Caco-2 (cell line): Measurements from ENCODE around the gene FGF22. TPM values are rescaled to one million over a fixed set of nuclear protein-coding genes. Genes with fewer than 3 reads are reported as not detected.
"Not testable (repeated sequence)": the region's sequence is repeated elsewhere in the genome, so short reads cannot be mapped to it uniquely, and the experiment has no call there.

Experiments
- BruUV-seq: library from RNA; stranded (reverse); fragments of 400-500 nt; replicated peaks from 2 replicates; lab custom pipeline; 2021; lab: Mats Ljungman, UMichigan
- CTCF ChIA-PET: fragments of 300-600 bp; sonication (Branson Sonifier 250); formaldehyde crosslinking; loops from one replicate; lab custom pipeline; 2022; ENCODE audit warnings: antibody characterized with exemption; lab: Charles Lee
- POLR2A ChIA-PET: fragments of 300-600 bp; sonication (Branson Sonifier 250); formaldehyde crosslinking; loops from one replicate; lab custom pipeline; 2022; ENCODE audit warnings: antibody characterized with exemption; lab: Charles Lee
- DNase-seq, 2 experiments: peaks; one replicate each; pipeline versions ENCODE4 v3.0.0 to v3.0.0-alpha.2; 2020 to 2022
- H3K27me3 ChIP-seq: replicated peaks from 2 replicates; pipeline ENCODE4 v1.6.0; 2011; ENCODE audit warnings: low read length; ENCODE audit not compliant: control insufficient read depth, insufficient read depth
- H3K36me3 ChIP-seq: 2 replicates; pipeline ENCODE4 v1.5.1; 2011; ENCODE audit warnings: low read length; ENCODE audit not compliant: control insufficient read depth, insufficient read depth
- H3K4me1 ChIP-seq: fragments of 250-450 bp; sonication (Bioruptor Pico); 2 replicates; pipeline ENCODE4 v1.5.1; 2020; ENCODE audit warnings: mild to moderate bottlenecking
- H3K4me3 ChIP-seq: 2 replicates; pipeline ENCODE4 v1.5.1; 2011; ENCODE audit warnings: low read depth, mild to moderate bottlenecking, control low read depth, low read length
- H3K9me3 ChIP-seq: fragments of 250-450 bp; sonication (Bioruptor Pico); 2 replicates; pipeline ENCODE4 v1.5.1; 2020; ENCODE audit warnings: mild to moderate bottlenecking, moderate library complexity
- H3K27ac Mint-ChIP-seq: one replicate; pipeline ENCODE4 v1.8.0; 2022; ENCODE audit warnings: mixed read lengths; ENCODE audit not compliant: unreplicated experiment
- H3K27me3 Mint-ChIP-seq: one replicate; pipeline ENCODE4 v1.8.0; 2022; ENCODE audit warnings: mixed read lengths; ENCODE audit not compliant: insufficient read depth, unreplicated experiment
- H3K36me3 Mint-ChIP-seq: one replicate; pipeline ENCODE4 v1.8.0; 2022; ENCODE audit warnings: mild to moderate bottlenecking, mixed read lengths; ENCODE audit not compliant: insufficient read depth, unreplicated experiment
- H3K4me1 Mint-ChIP-seq: one replicate; pipeline ENCODE4 v1.8.0; 2022; ENCODE audit warnings: low read depth, mixed read lengths; ENCODE audit not compliant: unreplicated experiment
- H3K4me3 Mint-ChIP-seq: one replicate; pipeline ENCODE4 v1.8.0; 2022; ENCODE audit warnings: mild to moderate bottlenecking, moderate library complexity, mixed read lengths; ENCODE audit not compliant: unreplicated experiment
- H3K9me3 Mint-ChIP-seq: one replicate; pipeline ENCODE4 v1.8.0; 2022; ENCODE audit warnings: mixed read lengths; ENCODE audit not compliant: unreplicated experiment
- intact Hi-C: fragments of 100-400 bp; cut with micrococcal nuclease; formaldehyde crosslinking; loops from one replicate; pipeline ENCODE4 v1.10.0; 2022; ENCODE audit not compliant: unreplicated experiment
- total RNA-seq: library from RNA; stranded (reverse); gene quantifications from 2 replicates; pipeline ENCODE4 v1.2.3, GENCODE V29; 2022
- TF ChIP-seq, protein P1 (sequence below), 2 experiments: fragments of 200-600 bp in 1 of 2; IDR thresholded peaks; 1 replicate in 1 of 2; 2 replicates in 1 of 2; pipeline versions ENCODE4 v1.5.1 to v1.8.0; 2011 to 2022; ENCODE audit warnings: antibody characterized with exemption in 1 of 2, control low read depth in 1 of 2, inconsistent platforms in 1 of 2, low read depth in 1 of 2, low read length in 1 of 2, mild to moderate bottlenecking in 1 of 2, moderate library complexity in 1 of 2; ENCODE audit not compliant: insufficient read depth in 1 of 2, severe bottlenecking in 1 of 2, unreplicated experiment in 1 of 2

FGF22 gene
- total RNA-seq, 1 experiment from 2014 or later: 0.68 TPM

DNA sequence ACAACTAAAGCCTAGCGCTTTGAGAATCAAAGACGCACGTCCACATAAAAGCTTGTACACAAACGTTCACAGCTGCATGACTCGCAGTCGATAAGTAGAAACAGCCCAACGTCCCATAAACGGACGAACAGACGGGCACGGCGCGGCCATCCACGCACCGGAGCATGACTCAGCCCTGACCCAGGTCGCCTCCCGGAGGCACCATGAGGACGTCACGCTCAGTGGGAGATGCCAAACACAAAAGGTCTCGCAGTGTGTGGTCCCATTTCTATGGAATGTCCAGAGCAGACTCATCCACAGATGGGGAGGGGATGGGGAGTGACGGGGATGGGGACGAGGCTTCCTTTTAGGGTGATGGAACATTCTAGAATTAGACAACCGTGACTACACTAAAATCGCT, 15.7 kb upstream of the FGF22 start:
- no peak overlapping the region for H3K27ac Mint-ChIP-seq
- DNase-seq: no peak
- TF ChIP-seq, protein P1, sequence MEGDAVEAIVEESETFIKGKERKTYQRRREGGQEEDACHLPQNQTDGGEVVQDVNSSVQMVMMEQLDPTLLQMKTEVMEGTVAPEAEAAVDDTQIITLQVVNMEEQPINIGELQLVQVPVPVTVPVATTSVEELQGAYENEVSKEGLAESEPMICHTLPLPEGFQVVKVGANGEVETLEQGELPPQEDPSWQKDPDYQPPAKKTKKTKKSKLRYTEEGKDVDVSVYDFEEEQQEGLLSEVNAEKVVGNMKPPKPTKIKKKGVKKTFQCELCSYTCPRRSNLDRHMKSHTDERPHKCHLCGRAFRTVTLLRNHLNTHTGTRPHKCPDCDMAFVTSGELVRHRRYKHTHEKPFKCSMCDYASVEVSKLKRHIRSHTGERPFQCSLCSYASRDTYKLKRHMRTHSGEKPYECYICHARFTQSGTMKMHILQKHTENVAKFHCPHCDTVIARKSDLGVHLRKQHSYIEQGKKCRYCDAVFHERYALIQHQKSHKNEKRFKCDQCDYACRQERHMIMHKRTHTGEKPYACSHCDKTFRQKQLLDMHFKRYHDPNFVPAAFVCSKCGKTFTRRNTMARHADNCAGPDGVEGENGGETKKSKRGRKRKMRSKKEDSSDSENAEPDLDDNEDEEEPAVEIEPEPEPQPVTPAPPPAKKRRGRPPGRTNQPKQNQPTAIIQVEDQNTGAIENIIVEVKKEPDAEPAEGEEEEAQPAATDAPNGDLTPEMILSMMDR (IDR thresholded peaks at IDR 0.05; ENCODE audit: insufficient read depth in 1 of 2, low read depth in 1 of 2, low read length in 1 of 2, severe bottlenecking in 1 of 2, unreplicated experiment in 1 of 2): no peak
- POLR2A ChIA-PET: no interaction called here
- H3K4me1 ChIP-seq: no peaks in the 10 kb centered on the region
- CTCF ChIA-PET: no interaction called here
- H3K4me1 Mint-ChIP-seq: no peaks in the 10 kb centered on the region
- BruUV-seq: no TSS peak
- intact Hi-C loops: no loop called here
- H3K36me3 ChIP-seq: no peaks in the 10 kb centered on the region; the same call in 1 of the 2 replicates
- peaks cover 45% of the 10 kb centered on the region for H3K36me3 Mint-ChIP-seq
- H3K9me3 ChIP-seq: no peaks in the 10 kb centered on the region
- no peak overlapping the region for H3K4me3 Mint-ChIP-seq
- no peak overlapping the region for H3K4me3 ChIP-seq
- no peaks in the 10 kb centered on the region for H3K9me3 Mint-ChIP-seq
- H3K27me3 Mint-ChIP-seq: no peaks in the 10 kb centered on the region
- no peaks in the 10 kb centered on the region for H3K27me3 ChIP-seq

DNA sequence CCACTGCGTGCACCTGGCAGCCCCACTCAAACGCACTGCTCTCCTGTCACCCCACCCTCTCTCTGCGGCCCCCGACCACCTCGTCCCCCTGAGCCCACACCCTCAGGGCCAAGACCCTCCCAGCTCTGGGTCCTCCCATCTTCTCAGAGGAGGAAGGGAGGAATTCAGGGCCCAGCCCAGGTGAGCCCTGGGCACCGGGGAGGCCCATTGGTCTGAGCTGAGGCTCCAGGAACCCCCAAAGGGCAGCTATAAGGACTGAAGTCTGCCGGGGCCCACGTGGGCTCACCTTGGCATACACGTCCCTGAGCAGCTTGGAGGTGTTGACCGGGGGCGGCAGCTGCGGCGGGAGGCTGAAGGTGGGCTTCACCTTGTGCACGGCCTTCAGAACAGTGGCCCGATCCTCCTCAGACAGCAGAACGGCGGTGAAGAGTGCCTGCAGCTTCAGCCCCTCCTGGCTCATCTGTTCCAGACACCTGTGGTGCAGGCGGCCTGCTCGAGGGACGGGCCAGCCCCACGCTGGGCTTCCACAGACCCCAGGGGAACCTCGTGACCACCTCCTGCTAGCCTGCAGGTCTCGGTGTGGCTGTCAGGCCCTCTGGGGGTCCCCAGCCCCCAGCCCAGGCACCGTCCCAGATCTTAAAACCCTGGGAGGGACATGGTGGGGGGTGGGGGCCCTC, 15.1 kb upstream of the FGF22 start:
- BruUV-seq: no TSS peak
- H3K4me3 Mint-ChIP-seq: no peak overlapping the region
- H3K9me3 Mint-ChIP-seq: no peaks in the 10 kb centered on the region
- H3K4me1 ChIP-seq: no peaks in the 10 kb centered on the region
- H3K27ac Mint-ChIP-seq: no peak overlapping the region
- TF ChIP-seq, protein P1 (IDR thresholded peaks at IDR 0.05; ENCODE audit: insufficient read depth in 1 of 2, low read depth in 1 of 2, low read length in 1 of 2, severe bottlenecking in 1 of 2, unreplicated experiment in 1 of 2): no peak
- H3K27me3 Mint-ChIP-seq: no peaks in the 10 kb centered on the region
- no peaks in the 10 kb centered on the region; the same call in 1 of the 2 replicates for H3K36me3 ChIP-seq
- H3K4me3 ChIP-seq: no peak overlapping the region
- H3K4me1 Mint-ChIP-seq: no peaks in the 10 kb centered on the region
- no peak for DNase-seq
- ChIA-PET CTCF (no interaction called here), POLR2A (no interaction called here)
- H3K27me3 ChIP-seq: no peaks in the 10 kb centered on the region
- peaks cover 45% of the 10 kb centered on the region for H3K36me3 Mint-ChIP-seq
- intact Hi-C loops: no loop called here
- no peaks in the 10 kb centered on the region for H3K9me3 ChIP-seq

GRCh38 chr19:625257-625656, 14.4 kb upstream of the FGF22 start:
- CTCF ChIA-PET: no interaction called here
- Histone ChIP-seq H3K4me1 (no peaks in the 10 kb centered on the region), H3K27me3 (no peaks in the 10 kb centered on the region), H3K36me3 (no peaks in the 10 kb centered on the region; the same call in 1 of the 2 replicates), H3K4me3 (no peak overlapping the region), H3K9me3 (no peaks in the 10 kb centered on the region)
- no peaks in the 10 kb centered on the region for H3K4me1 Mint-ChIP-seq
- H3K36me3 Mint-ChIP-seq: peaks cover 39% of the 10 kb centered on the region
- no peak overlapping the region for H3K27ac Mint-ChIP-seq
- H3K9me3 Mint-ChIP-seq: no peaks in the 10 kb centered on the region
- POLR2A ChIA-PET: no interaction called here
- DNase-seq: no peak
- BruUV-seq: no TSS peak
- intact Hi-C loops: no loop called here
- H3K27me3 Mint-ChIP-seq: no peaks in the 10 kb centered on the region
- TF ChIP-seq, protein P1 (IDR thresholded peaks at IDR 0.05; ENCODE audit: insufficient read depth in 1 of 2, low read depth in 1 of 2, low read length in 1 of 2, severe bottlenecking in 1 of 2, unreplicated experiment in 1 of 2): no peak
- H3K4me3 Mint-ChIP-seq: no peak overlapping the region

- intact Hi-C loops, POLR2A ChIA-PET, CTCF ChIA-PET, H3K4me3 ChIP-seq, H3K36me3 ChIP-seq, H3K9me3 Mint-ChIP-seq, H3K4me1 Mint-ChIP-seq, H3K4me3 Mint-ChIP-seq, H3K27me3 Mint-ChIP-seq, H3K4me1 ChIP-seq, DNase-seq, BruUV-seq, H3K27me3 ChIP-seq, H3K27ac Mint-ChIP-seq, H3K9me3 ChIP-seq: not testable (repeated sequence)
- peaks cover 43% of the 10 kb centered on the region for H3K36me3 Mint-ChIP-seq
These were observed 13.1 kb upstream of the FGF22 start for GRCh38 chr19:626566-626965.
